Measurements from ENCODE around the gene PAK2.

- no peak for TF ChIP-seq CTCF (conservative IDR thresholded peaks at IDR 0.05; ENCODE audit: low read depth, low read length)
- no peak for TF ChIP-seq EZH2 (IDR thresholded peaks at IDR 0.05; ENCODE audit: borderline replicate concordance, low read depth, low read length, poor library complexity, severe bottlenecking)
Measured at GRCh38 chr3:196754091-196754981, 14.7 kb downstream of the PAK2 start.
